Activated CD8-positive, alpha-beta T cell treated with anti-CD3 and anti-CD28 coated beads for 36 hours (primary cell): ENCODE results near the gene CST7. TPM values are rescaled to one million over a fixed set of nuclear protein-coding genes. Genes with fewer than 3 reads are reported as not detected.
A peak's percentile ranks its signal among the peaks of the same experiment; 100 is the strongest.

Source experiments
- ATAC-seq: fragments of 200-7000 bp; cut with Tn5 transposase; one replicate; pipeline ENCODE4 v1.10.0; 2021; ENCODE audit warnings: mild to moderate bottlenecking, moderate library complexity
- CTCF ChIA-PET: fragments of 350-600 bp; sonication (Branson Sonifier 250); formaldehyde crosslinking; loops from one replicate; lab custom pipeline; 2021; ENCODE audit warnings: antibody characterized with exemption; lab: Charles Lee
- POLR2A ChIA-PET: fragments of 350-600 bp; sonication (Branson Sonifier 250); formaldehyde crosslinking; loops from one replicate; lab custom pipeline; 2021; ENCODE audit warnings: antibody characterized with exemption; lab: Charles Lee
- DNase-seq: peaks from one replicate; pipeline ENCODE4 v3.0.0-alpha.2; 2020
- H3K27ac Mint-ChIP-seq: one replicate; pipeline ENCODE4 v1.8.0; 2021; ENCODE audit warnings: mild to moderate bottlenecking, mixed read lengths
- H3K27me3 Mint-ChIP-seq: one replicate; pipeline ENCODE4 v1.8.0; 2021; ENCODE audit warnings: mixed read lengths
- H3K36me3 Mint-ChIP-seq: one replicate; pipeline ENCODE4 v1.8.0; 2021; ENCODE audit warnings: low read depth, mixed read lengths
- H3K4me1 Mint-ChIP-seq: one replicate; pipeline ENCODE4 v1.8.0; 2021; ENCODE audit warnings: low read depth, mixed read lengths
- H3K4me3 Mint-ChIP-seq: one replicate; pipeline ENCODE4 v1.8.0; 2021; ENCODE audit warnings: mild to moderate bottlenecking, moderate library complexity, mixed read lengths
- H3K9me3 Mint-ChIP-seq: one replicate; pipeline ENCODE4 v1.8.0; 2021; ENCODE audit warnings: mixed read lengths
- CTCF ChIP-seq: fragments of 200-600 bp; IDR thresholded peaks from one replicate; pipeline ENCODE4 v1.8.0; 2022; ENCODE audit warnings: antibody characterized with exemption, mild to moderate bottlenecking
- intact Hi-C: fragments of 100-400 bp; cut with micrococcal nuclease; formaldehyde crosslinking; loops from one replicate; pipeline ENCODE4 v1.10.0; 2022
- total RNA-seq, 2 experiments: library from RNA; stranded (reverse); gene quantifications; one replicate each; pipeline ENCODE4 v1.2.3, GENCODE V29; 2021

The CST7 gene
- total RNA-seq, 2 experiments from 2014 or later = 48.5 to 49.3 TPM

GRCh38 chr20:24991897-24992486 is 42.9 kb downstream of the CST7 start:
- peaks cover 21% of the 10 kb centered on the region for H3K36me3 Mint-ChIP-seq
- H3K4me1 Mint-ChIP-seq = peaks cover 61% of the 10 kb centered on the region
- intact Hi-C loops = loop anchor here (10.0 kb wide), 1 partner anchor 403 kb away; the partner anchor contains the start of gene ABHD12
- ATAC-seq = peak; percentile 2
- H3K27ac Mint-ChIP-seq = peak overlapping the region; percentile 95
- ChIA-PET CTCF (interaction anchor here (1.3 to 8.4 kb wide), 2 partner anchors 14 to 69 kb away, joined by 4 to 167 read pairs; partner anchors contain the start of gene ACSS1), POLR2A (interaction anchor here (0.9 to 1.7 kb wide), 7 partner anchors 38 to 211 kb away, joined by 3 to 4 read pairs (median 3); no protein-coding TSS in a partner anchor)
- no peaks in the 10 kb centered on the region for H3K9me3 Mint-ChIP-seq
- peak overlapping the region; percentile 97 for H3K4me3 Mint-ChIP-seq
- H3K27me3 Mint-ChIP-seq = no peaks in the 10 kb centered on the region
- DNase-seq = peak; percentile 31
- no peak for TF ChIP-seq CTCF

- Mint-ChIP-seq H3K27ac (peak within 1 kb of the TSS; percentile 95), H3K27me3 (no peaks in the 10 kb centered on the region), H3K4me3 (peak within 1 kb of the TSS; percentile 97), H3K4me1 (peaks cover 54% of the 10 kb centered on the region), H3K9me3 (no peaks in the 10 kb centered on the region), H3K36me3 (peaks cover 15% of the 10 kb centered on the region)
- no peak for TF ChIP-seq CTCF
- ATAC-seq (peak; percentile 95), DNase-seq (peak; percentile 98)
- intact Hi-C loops = loop anchor here (10.0 kb wide), 1 partner anchor 402 kb away; the partner anchor contains the start of gene ABHD12
- ChIA-PET CTCF (interaction anchor here (0.9 to 8.4 kb wide), 7 partner anchors 14 to 211 kb away, joined by 3 to 167 read pairs (median 4); partner anchors contain the start of gene ACSS1), POLR2A (interaction anchor here (1.0 to 1.7 kb wide), 7 partner anchors 38 to 210 kb away, joined by 3 to 5 read pairs (median 4); no protein-coding TSS in a partner anchor)
These were observed 43.6 kb downstream of the CST7 start, which contains the start of gene APMAP for GRCh38 chr20:24992487-24993205. Gene APMAP, minus strand, starts transcription at chr20:24992751. Its CDS starts 63 bp downstream, at chr20:24992688.

GRCh38 chr20:24993337-24994185 is 44.5 kb downstream of the CST7 start:
- POLR2A ChIA-PET = interaction anchor here (1.0 to 1.7 kb wide), 3 partner anchors 65 to 97 kb away, joined by 3 to 5 read pairs (median 4); no protein-coding TSS in a partner anchor
- DNase-seq (no peak), ATAC-seq (no peak)
- peak overlapping the region; percentile 97 for H3K4me3 Mint-ChIP-seq
- no peaks in the 10 kb centered on the region for H3K27me3 Mint-ChIP-seq
- peaks cover 11% of the 10 kb centered on the region for H3K36me3 Mint-ChIP-seq
- CTCF ChIA-PET = interaction anchor here (0.6 to 8.4 kb wide), 25 partner anchors 10 to 414 kb away, joined by 3 to 167 read pairs (median 5); partner anchors contain the start of genes ACSS1 and GINS1
- peaks cover 45% of the 10 kb centered on the region for H3K4me1 Mint-ChIP-seq
- no peaks in the 10 kb centered on the region for H3K9me3 Mint-ChIP-seq
- intact Hi-C loops = loop anchor here (1.0 to 10.0 kb wide), 3 partner anchors 72 to 401 kb away; partner anchors contain the start of gene ABHD12
- H3K27ac Mint-ChIP-seq = peak overlapping the region; percentile 95
- no peak for TF ChIP-seq CTCF

GRCh38 chr20:24994186-24994465 is 45.1 kb downstream of the CST7 start:
- Mint-ChIP-seq H3K27ac (peak overlapping the region; percentile 46), H3K4me3 (peak overlapping the region; percentile 16), H3K36me3 (peaks cover 6% of the 10 kb centered on the region), H3K27me3 (no peaks in the 10 kb centered on the region), H3K4me1 (peaks cover 40% of the 10 kb centered on the region), H3K9me3 (no peaks in the 10 kb centered on the region)
- CTCF ChIA-PET = interaction anchor here (0.6 to 8.4 kb wide), 27 partner anchors 10 to 414 kb away, joined by 3 to 167 read pairs (median 5); partner anchors contain the start of genes ACSS1 and GINS1
- POLR2A ChIA-PET = interaction anchor here (1.7 kb wide), 1 partner anchor 65 kb away, joined by 5 read pairs; no protein-coding TSS in a partner anchor
- no peak for ATAC-seq
- no peak for TF ChIP-seq CTCF
- DNase-seq = no peak
- intact Hi-C loops = loop anchor here (1.0 to 10.0 kb wide), 3 partner anchors 71 to 401 kb away; partner anchors contain the start of gene ABHD12
